ENCODE measurements around the gene IMPG1.
"Not testable (repeated sequence)": the region's sequence is repeated elsewhere in the genome, so short reads cannot be mapped to it uniquely, and the experiment has no call there.

Gene IMPG1

GRCh38 chr6:75913040-75913439 lies 159.4 kb downstream of the IMPG1 start:
- no peaks in the 10 kb centered on the region for H3K36me3 ChIP-seq (ENCODE audit: insufficient read depth)
- no peak overlapping the region for H3K27ac ChIP-seq
- no peaks in the 10 kb centered on the region for H3K79me2 ChIP-seq (ENCODE audit: insufficient read depth, low read depth)
- H3K27me3 ChIP-seq (ENCODE audit: insufficient read depth, low read depth), result no peaks in the 10 kb centered on the region
- H3K9ac ChIP-seq, result no peak overlapping the region
- no peak overlapping the region for H2AFZ ChIP-seq (ENCODE audit: low read depth)
- H3K4me3 ChIP-seq (IDR thresholded peaks at IDR 0.05; ENCODE audit: insufficient read depth, low read depth, low read length), result no peak overlapping the region
- TF ChIP-seq CTCF (conservative IDR thresholded peaks at IDR 0.05; ENCODE audit: low read depth, low read length), result no peak
- H3K4me1 ChIP-seq (ENCODE audit: low read depth, poor library complexity, severe bottlenecking), result no peaks in the 10 kb centered on the region
- no peak overlapping the region for H3K4me2 ChIP-seq
- H4K20me1 ChIP-seq (ENCODE audit: insufficient read depth), result no peaks in the 10 kb centered on the region

- Histone ChIP-seq H3K36me3 (ENCODE audit: insufficient read depth) (no peaks in the 10 kb centered on the region), H3K4me2 (no peak overlapping the region), H2AFZ (ENCODE audit: low read depth) (no peak overlapping the region), H3K4me3 (IDR thresholded peaks at IDR 0.05; ENCODE audit: insufficient read depth, low read depth, low read length) (no peak overlapping the region), H4K20me1 (ENCODE audit: insufficient read depth) (no peaks in the 10 kb centered on the region), H3K27me3 (ENCODE audit: insufficient read depth, low read depth) (no peaks in the 10 kb centered on the region), H3K79me2 (ENCODE audit: insufficient read depth, low read depth) (no peaks in the 10 kb centered on the region), H3K4me1 (ENCODE audit: low read depth, poor library complexity, severe bottlenecking) (no peaks in the 10 kb centered on the region), H3K9ac (no peak overlapping the region), H3K27ac (no peak overlapping the region)
- no peak for TF ChIP-seq CTCF (conservative IDR thresholded peaks at IDR 0.05; ENCODE audit: low read depth, low read length)
Observed at GRCh38 chr6:75907444-75907843, 165.0 kb downstream of the IMPG1 start.

GRCh38 chr6:75906871-75907270 lies 165.6 kb downstream of the IMPG1 start:
- TF ChIP-seq CTCF (conservative IDR thresholded peaks at IDR 0.05; ENCODE audit: low read depth, low read length), result no peak
- Histone ChIP-seq H3K36me3 (ENCODE audit: insufficient read depth) (no peaks in the 10 kb centered on the region), H3K4me3 (IDR thresholded peaks at IDR 0.05; ENCODE audit: insufficient read depth, low read depth, low read length) (no peak overlapping the region)

GRCh38 chr6:75905129-75905528 lies 167.3 kb downstream of the IMPG1 start:
- H3K9ac ChIP-seq; H3K79me2 ChIP-seq (ENCODE audit: insufficient read depth, low read depth); H3K4me3 ChIP-seq (IDR thresholded peaks at IDR 0.05; ENCODE audit: insufficient read depth, low read depth, low read length); H2AFZ ChIP-seq (ENCODE audit: low read depth); H3K4me2 ChIP-seq; H3K27me3 ChIP-seq (ENCODE audit: insufficient read depth, low read depth); H3K27ac ChIP-seq; H4K20me1 ChIP-seq (ENCODE audit: insufficient read depth); H3K36me3 ChIP-seq (ENCODE audit: insufficient read depth); H3K4me1 ChIP-seq (ENCODE audit: low read depth, poor library complexity, severe bottlenecking): not testable (repeated sequence)

More at GRCh38 chr6:75906871-75907270, 165.6 kb downstream of the IMPG1 start:
- no peaks in the 10 kb centered on the region for H3K79me2 ChIP-seq (ENCODE audit: insufficient read depth, low read depth)
- H3K27me3 ChIP-seq (ENCODE audit: insufficient read depth, low read depth), result no peaks in the 10 kb centered on the region
- H4K20me1 ChIP-seq (ENCODE audit: insufficient read depth), result no peaks in the 10 kb centered on the region
- H3K9ac ChIP-seq, result no peak overlapping the region
- no peak overlapping the region for H2AFZ ChIP-seq (ENCODE audit: low read depth)
- H3K4me1 ChIP-seq (ENCODE audit: low read depth, poor library complexity, severe bottlenecking), result no peaks in the 10 kb centered on the region
- H3K27ac ChIP-seq, result no peak overlapping the region
- no peak overlapping the region for H3K4me2 ChIP-seq

- H3K4me3 ChIP-seq (IDR thresholded peaks at IDR 0.05; ENCODE audit: insufficient read depth, low read depth, low read length); H4K20me1 ChIP-seq (ENCODE audit: insufficient read depth); H2AFZ ChIP-seq (ENCODE audit: low read depth); H3K36me3 ChIP-seq (ENCODE audit: insufficient read depth); H3K4me2 ChIP-seq; H3K4me1 ChIP-seq (ENCODE audit: low read depth, poor library complexity, severe bottlenecking); H3K27me3 ChIP-seq (ENCODE audit: insufficient read depth, low read depth); H3K79me2 ChIP-seq (ENCODE audit: insufficient read depth, low read depth); H3K27ac ChIP-seq; H3K9ac ChIP-seq: not testable (repeated sequence)
Observed at GRCh38 chr6:75900216-75900615, 172.2 kb downstream of the IMPG1 start.

Data from KMS-11 (cell line).